Measurements from ENCODE around the gene SELENOO.

SELENOO gene

GRCh38 chr22:50218153-50218995 is 17.6 kb downstream of the SELENOO start:
- DNase-seq: no peak

GRCh38 chr22:50218996-50219727 is 18.4 kb downstream of the SELENOO start:
- no peak for DNase-seq

GRCh38 chr22:50219800-50220602 is 19.2 kb downstream of the SELENOO start:
- no peak for DNase-seq

- DNase-seq: no peak
Measured at GRCh38 chr22:50220603-50221409, 20.0 kb downstream of the SELENOO start.

GRCh38 chr22:50221410-50222300 is 20.8 kb downstream of the SELENOO start:
- DNase-seq: no peak

GRCh38 chr22:50222508-50222907 is 21.7 kb downstream of the SELENOO start:
- no peak for DNase-seq

- no peak for DNase-seq
Measured at GRCh38 chr22:50224071-50224470, 23.3 kb downstream of the SELENOO start.

- DNase-seq: no peak
Measured at GRCh38 chr22:50225200-50225969, 24.6 kb downstream of the SELENOO start.

GRCh38 chr22:50226063-50226874 is 25.5 kb downstream of the SELENOO start:
- no peak for DNase-seq

GRCh38 chr22:50226875-50227165 is 26.0 kb downstream of the SELENOO start:
- no peak for DNase-seq

- DNase-seq: no peak
Measured at GRCh38 chr22:50227579-50228215, 26.9 kb downstream of the SELENOO start.

- no peak for DNase-seq
Measured at GRCh38 chr22:50228366-50228765, 27.6 kb downstream of the SELENOO start.

GRCh38 chr22:50229370-50229769 is 28.6 kb downstream of the SELENOO start:
- no peak for DNase-seq

- DNase-seq: no peak
Measured at GRCh38 chr22:50232481-50233151, 31.8 kb downstream of the SELENOO start.

GRCh38 chr22:50233223-50233622 is 32.4 kb downstream of the SELENOO start:
- no peak for DNase-seq

GRCh38 chr22:50236731-50237409 is 36.1 kb downstream of the SELENOO start:
- no peak for DNase-seq

GRCh38 chr22:50238755-50239154 is 37.9 kb downstream of the SELENOO start:
- DNase-seq: no peak

- no peak for DNase-seq
Measured at GRCh38 chr22:50242406-50242949, 41.7 kb downstream of the SELENOO start.

Measured in NCI-H2227 treated with DMSO at 0.1 percent for 48 hours (cell line).